Germinal center (tissue), 1 donor: ENCODE results near the gene SGSM1.
"Not testable (repeated sequence)": the region's sequence is repeated elsewhere in the genome, so short reads cannot be mapped to it uniquely, and the experiment has no call there.

Experiments
- DNase-seq: peaks from one replicate; pipeline ENCODE4 v3.0.0; 2012; ENCODE audit warnings: mixed read lengths, low spot score

Gene SGSM1

DNA sequence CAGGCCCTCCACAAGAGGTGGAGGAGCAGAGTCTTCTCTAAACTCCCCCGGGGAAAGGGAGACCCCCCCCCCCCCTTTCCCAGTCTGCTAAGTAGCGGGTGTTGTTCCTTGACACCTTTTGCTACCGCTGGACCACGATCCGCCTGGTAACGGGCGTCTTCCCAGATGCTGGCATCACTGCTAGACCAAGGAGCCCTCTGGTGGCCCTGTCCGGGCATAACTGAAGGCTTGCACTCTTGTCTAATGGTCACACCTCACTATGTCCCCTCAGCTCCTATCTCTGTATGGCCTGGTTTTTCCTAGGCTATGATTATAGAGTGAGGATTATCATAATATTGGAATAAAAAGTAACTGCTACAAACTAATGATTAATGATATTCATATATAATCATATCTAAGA, 31.5 kb downstream of the SGSM1 start:
- DNase-seq = not testable (repeated sequence)

DNA sequence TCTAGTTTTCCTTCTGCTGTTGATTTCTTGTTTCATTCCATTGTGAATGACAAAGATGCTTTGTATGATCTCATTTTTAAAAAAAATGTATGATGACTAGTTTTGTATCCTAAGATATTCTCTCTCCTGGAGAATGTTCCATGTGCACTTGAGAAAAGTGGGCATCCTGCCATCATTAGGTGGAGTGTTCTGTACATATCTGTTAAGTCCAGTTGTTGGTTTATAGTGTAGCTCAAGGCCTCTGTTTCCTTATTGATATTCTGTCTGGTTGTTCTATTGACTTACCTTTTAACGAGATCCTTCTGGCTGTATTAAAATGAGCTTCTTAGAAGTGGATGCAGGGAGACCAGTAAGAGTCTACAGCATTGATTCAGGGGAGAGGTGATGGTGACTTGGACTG, 35.2 kb downstream of the SGSM1 start:
- no peak for DNase-seq

DNA sequence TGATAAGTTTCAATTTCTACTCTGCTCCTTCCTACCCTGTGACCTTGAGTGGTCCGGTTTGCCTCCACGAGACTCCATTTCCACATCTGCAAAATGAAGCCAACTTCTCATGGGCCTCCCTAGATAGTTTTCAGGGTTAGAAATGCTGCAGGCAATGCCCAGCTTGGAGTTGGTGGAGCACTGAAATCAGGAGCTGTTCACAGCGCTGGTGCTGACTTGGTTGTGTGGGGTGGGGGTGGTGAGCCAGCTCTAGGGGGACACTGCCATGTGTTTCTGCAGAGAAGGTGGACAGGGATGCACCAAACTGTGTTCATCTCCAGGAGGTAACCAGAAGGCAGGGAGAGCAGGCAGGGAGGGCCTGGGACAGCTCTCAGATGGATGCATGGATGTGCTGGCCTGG, 37.0 kb downstream of the SGSM1 start:
- no peak for DNase-seq

DNA sequence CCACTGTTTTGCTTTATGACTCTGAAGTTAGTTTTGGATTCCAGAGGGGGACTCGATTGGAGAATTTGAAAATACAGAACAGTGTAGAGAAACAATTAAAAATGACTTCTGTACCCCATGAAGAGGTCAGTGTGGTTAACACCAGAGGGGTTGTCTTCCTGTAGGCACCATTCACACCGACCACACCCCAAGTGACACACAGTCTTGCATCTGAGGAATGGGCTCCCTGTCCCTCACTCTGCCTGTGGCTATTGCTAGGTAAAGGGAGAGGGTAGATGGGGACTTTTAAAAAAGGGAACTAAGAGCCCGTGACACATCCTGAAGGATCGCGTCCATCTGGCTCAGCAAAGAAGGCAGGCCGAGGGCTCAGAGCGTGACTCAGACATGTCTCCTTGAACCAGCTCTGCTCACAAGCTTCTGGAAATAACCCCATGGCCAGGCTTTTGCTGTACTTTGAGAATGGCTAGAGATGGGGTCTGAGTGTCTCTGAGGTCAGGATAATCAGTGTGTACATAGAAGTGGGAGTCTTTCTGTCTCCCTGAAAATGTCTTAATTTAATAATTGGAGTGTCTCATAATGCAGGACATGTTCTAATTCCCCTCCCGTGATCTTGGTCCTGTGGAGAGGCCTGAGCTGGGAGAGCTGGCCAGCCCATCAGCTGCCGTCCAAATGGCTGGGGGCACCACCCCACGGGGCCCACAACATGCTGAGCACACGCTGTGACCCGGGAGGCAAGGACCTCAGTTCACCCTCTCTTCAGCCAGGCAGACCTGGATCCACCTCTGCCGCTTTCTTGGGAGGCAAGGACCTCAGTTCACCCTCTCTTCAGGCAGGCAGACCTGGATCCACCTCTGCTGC, 39.3 kb downstream of the SGSM1 start:
- no peak for DNase-seq

DNA sequence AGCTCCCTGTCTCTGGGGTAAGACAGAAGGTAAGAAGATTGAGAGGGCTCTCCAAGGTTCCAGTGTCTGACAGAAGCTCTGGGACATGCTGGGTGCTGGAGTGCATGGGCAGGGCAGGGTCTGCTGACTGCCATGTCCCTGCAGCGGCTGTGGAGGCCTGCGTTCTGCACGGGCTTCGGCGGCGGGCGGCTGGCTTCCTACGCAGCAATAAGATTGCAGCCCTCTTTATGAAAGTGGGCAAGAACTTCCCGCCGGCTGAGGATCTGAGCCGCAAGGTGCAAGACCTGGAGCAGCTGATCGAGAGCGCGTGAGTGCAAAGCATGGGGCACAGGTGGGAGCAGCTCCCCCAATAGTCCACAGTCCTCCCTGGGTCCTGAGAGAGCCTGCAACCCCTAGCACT, 41.5 kb downstream of the SGSM1 start:
- no peak for DNase-seq

DNA sequence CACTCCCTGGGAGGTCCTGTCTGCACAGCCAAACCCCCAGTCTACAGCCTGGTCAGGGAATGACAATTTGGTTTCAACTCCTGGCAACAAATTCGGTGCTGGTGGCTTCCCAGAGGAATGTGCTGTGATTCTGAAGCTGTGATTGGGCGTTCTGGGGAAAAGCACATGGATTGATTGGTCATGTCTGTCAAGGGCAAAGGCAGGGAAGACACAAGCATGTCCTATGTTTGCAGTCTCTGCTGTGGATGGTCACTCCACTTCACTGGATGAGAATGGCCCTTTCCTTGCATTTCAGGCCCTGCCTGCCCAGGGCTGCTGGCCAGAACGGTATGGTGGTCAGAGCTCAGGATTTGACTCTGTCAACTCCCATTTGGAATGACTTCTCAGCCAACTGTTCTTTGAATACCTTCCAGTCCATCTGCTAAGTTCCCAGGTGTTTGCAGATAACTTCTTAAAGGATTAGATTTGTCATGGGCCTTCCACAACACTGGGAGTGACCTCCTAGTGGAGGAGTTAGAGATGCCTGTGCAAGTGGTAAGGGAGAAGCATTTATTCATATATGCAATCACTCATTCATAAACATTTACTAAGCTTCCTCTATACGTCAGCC, 42.7 kb downstream of the SGSM1 start:
- no peak for DNase-seq

DNA sequence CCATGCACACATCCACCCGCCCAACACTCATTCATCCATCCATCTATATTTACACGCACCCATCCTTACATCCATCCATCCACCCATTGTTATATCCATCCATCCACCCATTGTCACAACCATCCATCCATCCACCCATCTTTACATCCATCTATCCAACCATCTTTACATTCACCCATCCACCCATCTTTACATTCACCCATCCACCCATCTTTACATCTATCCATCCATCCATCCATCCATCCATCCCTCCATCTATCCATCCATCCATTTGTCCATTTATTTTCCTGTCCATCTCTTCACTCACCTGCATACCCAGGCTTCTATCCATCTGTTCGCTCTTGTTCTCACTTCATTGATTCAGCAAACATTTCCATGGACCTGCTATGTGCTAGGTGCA, 49.8 kb downstream of the SGSM1 start:
- DNase-seq = no peak

DNA sequence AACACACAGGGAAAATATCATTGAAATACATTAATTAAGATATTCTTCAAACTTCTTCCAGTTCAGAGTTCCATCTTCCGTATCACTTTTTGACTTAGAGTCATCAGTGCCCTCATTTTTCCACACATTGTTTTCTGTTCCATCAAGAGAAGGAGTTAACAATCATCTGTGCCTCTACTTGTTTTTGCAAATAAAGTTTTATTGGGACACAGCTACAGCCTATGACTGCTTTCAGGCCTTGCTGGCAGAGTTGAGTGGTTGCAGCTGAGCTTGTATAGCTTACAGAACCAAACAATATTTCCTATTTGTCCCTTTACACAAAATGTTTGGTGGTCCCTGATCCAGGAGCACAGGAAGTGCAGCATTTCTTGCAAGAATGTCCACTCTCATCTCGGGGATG, 51.6 kb downstream of the SGSM1 start:
- DNase-seq = no peak

DNA sequence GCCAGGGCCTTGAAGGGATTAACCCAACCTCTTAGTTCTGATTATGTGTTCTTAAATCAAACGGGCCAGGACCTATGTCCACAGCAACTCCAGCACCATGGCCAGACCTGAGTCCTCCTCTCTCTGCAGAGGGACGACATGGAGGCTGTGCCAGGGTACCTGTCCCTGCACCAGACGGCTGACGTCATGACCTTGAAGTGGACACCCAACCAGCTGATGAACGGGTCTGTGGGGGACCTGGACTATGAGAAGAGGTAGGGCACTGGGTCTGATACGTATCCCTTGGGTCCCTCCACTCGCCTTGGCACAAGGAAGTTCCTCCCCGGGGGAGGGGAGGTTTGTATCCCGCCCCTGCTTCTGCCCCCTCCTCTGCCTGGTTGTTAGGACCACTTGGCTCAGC, 53.6 kb downstream of the SGSM1 start:
- no peak for DNase-seq

DNA sequence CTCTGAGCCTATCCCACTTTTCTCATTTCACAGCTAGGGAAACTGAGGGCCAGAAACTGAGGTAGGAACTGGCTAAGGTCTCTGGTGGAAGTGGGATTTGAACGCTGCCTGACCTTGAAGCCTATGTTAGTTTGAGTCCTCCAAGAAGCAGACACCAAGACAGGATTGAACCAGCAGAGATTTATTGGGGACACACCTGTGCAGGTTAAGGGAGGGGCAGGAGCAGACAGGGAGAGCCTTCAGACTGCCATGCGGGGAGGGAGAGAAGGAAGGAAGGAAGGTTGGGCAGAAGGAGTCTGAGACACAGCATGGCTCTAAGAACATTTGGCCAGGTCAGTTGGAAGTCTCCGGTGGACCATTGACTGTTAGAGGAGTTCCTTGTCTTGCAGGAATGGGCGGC, 59.5 kb downstream of the SGSM1 start:
- DNase-seq = no peak

DNA sequence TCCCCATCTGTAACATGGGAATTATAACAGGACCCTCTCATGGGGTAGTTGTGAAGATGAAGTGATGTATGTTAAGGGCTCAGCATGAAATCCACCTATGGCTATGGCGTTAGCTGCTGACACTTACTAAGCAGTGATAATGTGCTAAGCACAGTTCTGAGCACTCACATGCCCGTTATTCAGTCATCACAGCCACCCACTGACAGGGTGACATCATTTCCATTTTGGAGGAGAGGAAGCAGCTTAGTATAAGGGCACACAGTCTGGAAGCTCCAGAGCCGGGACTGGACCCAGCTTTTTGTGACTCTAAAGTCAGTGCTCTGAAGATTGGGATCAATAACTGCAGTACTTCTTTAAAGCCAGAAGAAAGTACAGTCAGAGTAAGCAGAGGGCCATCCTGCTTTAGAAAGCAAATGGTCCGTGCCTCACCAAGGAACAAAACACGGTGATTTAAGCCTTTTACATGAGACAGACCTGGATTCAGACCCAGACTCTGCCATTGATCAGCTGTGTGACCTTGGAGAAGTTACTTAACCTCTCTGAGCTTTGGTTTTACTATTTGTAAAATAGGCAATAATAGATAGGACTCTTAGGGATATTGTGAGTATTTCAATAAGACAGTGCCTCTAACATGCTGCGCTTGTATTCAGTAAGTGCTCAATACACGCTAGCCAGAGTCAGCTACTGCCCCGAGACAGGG, 61.5 kb downstream of the SGSM1 start:
- DNase-seq = no peak

DNA sequence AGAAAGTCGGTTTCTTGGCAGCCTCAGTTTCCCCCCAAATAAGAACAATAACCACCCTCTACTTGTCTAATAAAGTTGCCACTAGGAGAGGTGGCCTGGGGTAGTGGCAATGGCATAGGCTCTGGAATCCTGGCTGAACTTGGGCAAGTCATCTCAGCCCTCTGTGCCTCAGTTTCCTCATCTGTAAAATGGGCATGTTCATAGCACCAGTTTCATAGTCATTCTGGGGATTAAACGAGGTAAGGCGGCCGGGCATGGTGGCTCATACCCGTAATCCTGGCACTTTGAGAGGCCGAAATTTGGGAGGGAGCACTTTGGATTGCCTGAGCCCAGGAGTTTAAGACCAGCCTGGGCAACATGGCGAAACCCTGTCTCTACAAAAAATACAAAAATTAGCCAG, 63.0 kb downstream of the SGSM1 start:
- no peak for DNase-seq

DNA sequence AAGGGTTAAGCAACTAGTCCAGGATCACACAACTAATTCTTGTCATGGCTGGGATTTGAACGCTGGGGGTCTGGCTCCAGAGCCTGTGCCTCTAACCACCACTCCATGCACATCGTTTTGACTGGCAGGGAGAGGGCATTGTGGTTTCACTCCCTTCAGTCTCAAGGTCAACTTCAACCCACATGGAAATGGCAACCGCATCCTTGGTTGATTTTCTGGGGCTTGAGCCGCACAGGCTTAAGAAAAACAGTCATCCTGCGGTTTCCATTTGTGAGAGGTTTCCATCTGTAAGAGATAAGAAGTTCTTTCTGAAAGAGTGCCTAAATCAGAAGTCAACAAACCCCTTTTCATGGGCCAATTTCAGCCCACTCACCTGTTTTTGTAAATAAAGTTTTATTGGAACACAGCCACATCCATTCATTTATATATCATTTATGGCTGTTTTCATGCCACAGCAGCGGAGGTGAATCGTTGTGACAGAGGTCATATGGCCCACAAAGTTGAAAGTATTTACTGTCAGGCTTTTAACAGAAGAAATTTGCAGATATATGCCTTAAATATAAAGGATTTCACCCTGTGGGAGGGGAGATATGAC, 65.7 kb downstream of the SGSM1 start:
- DNase-seq = no peak

DNA sequence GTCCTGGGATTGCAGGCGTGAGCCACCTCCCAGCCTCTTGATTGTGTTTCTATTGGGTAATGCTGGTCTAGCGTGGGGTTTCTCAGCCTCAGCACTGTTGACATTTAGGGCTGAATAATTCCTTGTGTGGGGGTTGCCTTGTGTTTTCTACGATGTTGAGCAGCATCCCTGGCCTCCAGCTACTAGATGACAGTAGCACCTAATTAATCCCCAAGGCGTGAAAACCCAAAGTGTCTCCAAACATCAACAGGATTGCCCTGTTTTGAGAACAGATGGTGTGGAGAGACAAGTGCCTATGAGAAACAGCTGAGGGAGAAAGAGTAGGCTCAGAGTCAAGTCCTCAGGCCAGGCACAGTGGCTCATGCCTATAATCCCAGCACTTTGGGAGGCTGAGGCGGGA, 67.2 kb downstream of the SGSM1 start:
- DNase-seq = no peak

DNA sequence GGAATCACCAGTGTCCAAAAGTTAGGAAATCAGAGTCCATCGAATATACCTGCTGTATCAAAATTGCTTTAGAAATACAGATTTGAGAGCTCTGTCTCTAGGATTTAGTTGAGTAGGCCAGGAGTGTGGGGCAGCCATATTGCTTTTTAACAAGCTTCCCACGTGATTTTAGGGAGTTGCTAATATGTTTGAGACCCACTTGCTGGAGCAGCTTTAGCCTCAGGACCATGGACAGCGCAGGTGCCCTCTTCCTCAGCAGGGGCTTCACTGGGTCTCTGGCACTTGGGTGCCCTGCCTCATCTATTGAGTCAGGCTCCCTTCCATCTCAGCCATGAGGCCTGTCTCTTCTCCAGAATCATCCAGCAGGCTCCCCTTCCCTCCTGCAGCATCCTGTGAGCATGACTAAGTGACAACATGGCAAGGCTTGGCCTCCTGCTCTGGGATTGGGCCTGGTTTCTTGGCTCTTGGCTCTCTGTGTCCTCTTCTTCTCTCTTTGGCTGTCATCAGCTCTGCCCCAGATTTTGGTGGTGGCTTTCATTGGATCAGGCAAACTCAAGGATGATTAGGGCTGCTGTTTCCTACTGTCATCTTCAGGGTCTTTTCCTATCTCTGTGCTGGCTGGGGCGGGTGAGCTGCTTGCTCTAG, 70.0 kb downstream of the SGSM1 start:
- no peak for DNase-seq

DNA sequence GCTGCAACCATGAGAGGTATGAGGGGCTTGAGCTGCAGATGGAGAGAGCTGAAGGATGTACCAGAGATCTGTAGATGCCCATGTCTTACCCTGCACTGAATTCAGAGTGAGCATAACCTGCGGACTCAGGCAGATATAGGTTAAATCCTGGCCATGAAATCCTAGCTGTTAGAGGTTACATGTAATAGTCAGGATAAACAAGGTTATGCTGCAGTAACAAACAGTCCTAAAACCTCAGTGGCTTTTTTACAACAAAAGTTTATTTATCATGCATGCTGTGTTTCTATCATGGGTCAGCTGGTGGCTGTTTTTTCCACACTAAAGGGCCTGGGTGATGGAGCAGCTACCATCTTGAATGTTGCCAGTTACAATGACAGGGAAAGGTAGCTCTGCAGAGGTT, 70.7 kb downstream of the SGSM1 start:
- DNase-seq = no peak

DNA sequence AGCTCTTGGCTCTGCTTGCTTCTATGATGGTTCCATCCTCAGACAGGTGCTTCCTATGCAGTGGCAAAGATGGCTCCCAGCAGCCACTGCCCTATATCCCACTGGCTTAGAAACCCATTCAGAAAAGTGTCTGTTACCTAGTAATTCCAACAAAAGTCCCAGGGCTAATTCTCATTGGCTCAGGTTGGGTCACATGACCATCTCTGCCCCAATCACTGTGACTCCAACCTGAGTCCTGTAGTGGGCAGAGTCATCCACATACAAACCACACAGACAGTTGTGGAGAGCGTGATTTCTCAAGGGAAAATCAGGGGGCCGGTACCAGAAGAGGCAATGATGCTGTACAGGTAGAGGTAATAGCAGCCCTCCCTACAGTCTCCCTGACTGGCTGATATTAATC, 73.0 kb downstream of the SGSM1 start:
- no peak for DNase-seq

DNA sequence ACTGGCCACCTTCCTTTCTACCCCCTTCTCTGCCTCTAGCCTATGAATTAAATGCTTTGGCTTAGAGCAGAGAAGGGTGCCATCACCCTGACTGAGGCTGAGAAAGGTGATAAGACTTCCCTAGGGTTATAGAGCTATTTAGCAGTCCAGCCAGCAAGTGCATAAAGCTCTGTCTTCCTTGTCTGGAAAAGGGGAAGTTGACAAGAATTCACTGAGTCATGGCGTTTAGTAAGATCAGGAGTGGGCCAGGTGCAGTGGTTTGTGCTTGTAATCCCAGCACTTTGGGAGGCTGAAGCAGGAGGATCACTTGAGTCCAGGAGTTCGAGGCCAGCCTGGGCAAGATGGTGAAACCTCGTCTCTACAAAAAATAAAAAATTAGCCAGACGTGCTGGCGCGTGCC, 77.4 kb downstream of the SGSM1 start:
- no peak for DNase-seq

DNA sequence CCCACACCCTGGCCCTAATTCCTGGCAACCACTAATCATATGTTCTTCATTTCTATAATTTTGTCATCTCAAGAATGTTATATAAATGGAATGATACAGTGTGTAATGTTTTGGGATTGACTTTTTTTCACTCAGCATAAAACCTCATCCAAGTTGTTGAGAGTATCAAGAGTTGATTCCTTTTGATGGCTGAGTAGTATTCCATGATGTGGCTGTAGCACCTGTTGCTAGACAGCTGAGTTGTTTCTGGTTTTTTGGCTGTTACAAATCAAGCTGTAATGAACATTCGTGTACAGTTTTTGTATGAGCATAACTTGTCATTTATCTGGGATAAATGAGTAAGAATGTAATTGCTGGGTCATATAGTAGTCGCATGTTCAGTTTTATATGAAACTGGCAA, 81.2 kb downstream of the SGSM1 start:
- DNase-seq = no peak

DNA sequence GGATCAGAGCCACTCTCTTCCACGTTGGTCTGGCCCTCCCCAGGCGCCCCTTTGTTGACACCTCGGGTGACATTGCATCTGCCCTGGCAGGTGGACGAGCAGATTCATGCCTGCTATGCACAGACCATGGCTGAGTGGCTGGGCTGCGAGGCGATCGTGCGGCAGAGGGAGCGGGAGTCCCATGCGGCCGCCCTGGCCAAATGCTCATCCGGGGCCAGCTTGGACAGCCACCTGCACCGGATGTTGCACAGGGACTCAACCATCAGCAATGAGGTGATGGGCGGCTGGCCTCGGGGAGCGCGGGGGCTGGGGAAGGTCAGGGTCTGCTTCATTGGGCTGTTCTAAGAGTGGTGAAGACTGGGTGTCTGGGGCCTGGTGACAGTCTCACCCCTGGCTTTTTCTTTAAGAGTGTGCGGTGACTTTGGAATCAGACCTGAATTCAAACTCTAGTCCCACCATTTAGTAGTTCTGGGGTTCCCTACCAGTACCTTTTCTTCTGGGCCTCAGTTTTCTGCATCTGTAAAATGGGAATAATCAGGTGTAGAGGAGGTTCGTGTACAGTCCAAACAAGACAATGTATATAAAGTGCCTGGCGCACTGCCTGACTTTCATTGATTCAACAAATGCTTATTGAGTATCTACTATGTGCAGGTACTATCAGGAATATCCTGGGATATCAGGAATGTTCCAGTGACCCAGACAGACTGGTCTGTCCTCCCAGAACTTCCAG, 87.5 kb downstream of the SGSM1 start:
- no peak for DNase-seq

DNA sequence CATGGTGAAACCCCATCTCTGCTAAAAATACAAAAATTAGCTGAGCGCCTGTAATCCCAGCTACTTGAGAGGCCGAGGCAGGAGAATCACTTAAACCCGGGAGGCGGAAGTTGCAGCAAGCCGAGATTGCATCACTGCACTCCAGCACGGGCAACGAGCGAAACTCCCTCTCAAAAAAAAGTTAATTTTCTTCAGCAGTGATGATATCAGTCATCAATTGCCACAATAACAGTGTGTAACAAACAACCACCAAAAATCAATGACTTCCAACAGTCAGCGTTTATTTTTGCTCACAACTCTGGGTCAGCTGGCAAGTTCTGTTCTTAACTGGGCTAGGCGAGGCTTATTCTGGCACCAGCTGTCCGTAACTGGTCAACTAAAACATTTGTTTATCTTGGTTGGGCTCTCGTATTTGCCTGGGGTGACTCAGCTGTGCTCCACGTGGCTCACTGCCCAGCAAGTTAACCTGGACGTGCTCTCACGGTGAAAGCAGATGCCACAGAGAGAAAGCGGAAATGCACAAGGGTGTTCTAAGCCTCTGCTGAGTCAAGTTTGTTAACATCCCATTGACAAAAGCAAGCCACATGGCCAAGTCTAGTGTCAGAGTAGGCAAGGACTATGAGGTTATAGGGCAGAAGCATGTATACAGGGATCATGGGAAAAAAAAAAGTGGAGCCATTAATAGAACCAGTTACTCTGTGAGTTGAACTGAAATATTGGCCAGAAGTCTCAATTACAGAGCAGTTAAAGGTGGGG, 88.4 kb downstream of the SGSM1 start:
- no peak for DNase-seq
